Tibial nerve (tissue), 4 donors: ENCODE results near the gene OLFML3. TPM values are rescaled to one million over a fixed set of nuclear protein-coding genes. Genes with fewer than 3 reads are reported as not detected.

ENCODE experiments used
- DNase-seq, 2 donors: peaks; one replicate each; pipeline ENCODE4 v3.0.0-alpha.2; 2019; ENCODE audit warnings: low spot score in 2 of 2
- H3K27ac ChIP-seq, 4 donors: fragments of 200-600 bp; sonication (generic) in 3 of 4; one replicate each; pipeline ENCODE4 v1.5.1; 2017 to 2019; ENCODE audit warnings: mild to moderate bottlenecking in 1 of 4
- H3K27me3 ChIP-seq, 2 donors: fragments of 200-600 bp; sonication (generic) in 1 of 2; one replicate each; pipeline versions ENCODE4 v1.5.1 to v1.6.0; 2017 to 2019
- H3K36me3 ChIP-seq, 3 donors: fragments of 200-600 bp; sonication (generic); one replicate each; pipeline ENCODE4 v1.5.1; 2018 to 2019
- H3K4me1 ChIP-seq, 4 donors: fragments of 200-600 bp; sonication (generic) in 3 of 4; one replicate each; pipeline ENCODE4 v1.5.1; 2017 to 2019
- H3K4me3 ChIP-seq, 4 donors: fragments of 200-600 bp; sonication (generic) in 3 of 4; one replicate each; pipeline ENCODE4 v1.5.1; 2017 to 2019; ENCODE audit warnings: mild to moderate bottlenecking in 1 of 4, moderate library complexity in 1 of 4
- H3K9me3 ChIP-seq, 4 donors: fragments of 200-600 bp; sonication (generic) in 3 of 4; one replicate each; pipeline ENCODE4 v1.5.1; 2017 to 2019
- CTCF ChIP-seq, 5 experiments: fragments of 200-600 bp in 3 of 5; fragments of 450-650 bp in 2 of 5; sonication (generic) in 3 of 5; IDR thresholded peaks; one replicate each; pipeline ENCODE4 v1.5.1; 2016 to 2019; ENCODE audit warnings: antibody characterized with exemption in 5 of 5, mild to moderate bottlenecking in 3 of 5, moderate library complexity in 2 of 5
- EP300 ChIP-seq, 2 donors: sonication (generic); formaldehyde crosslinking; IDR thresholded peaks; one replicate each; pipeline ENCODE4 v1.6.1; 2017; ENCODE audit warnings: antibody characterized with exemption in 2 of 2, mild to moderate bottlenecking in 1 of 2
- POLR2A ChIP-seq, 2 donors: fragments of 450-650 bp; IDR thresholded peaks; one replicate each; pipeline ENCODE4 v1.6.1; 2017; ENCODE audit warnings: antibody characterized with exemption in 2 of 2, mild to moderate bottlenecking in 2 of 2, moderate library complexity in 2 of 2
- WGBS, 2 donors: methylation state at CpG; one replicate each; pipeline ENCODE4 v1.1.5; 2018; 5-methylcytosine and 5-hydroxymethylcytosine counted together
- total RNA-seq, 4 donors: library from RNA; depleted of rRNA; stranded (reverse); fragments of >200 nt; gene quantifications; one replicate each; pipeline ENCODE4 v1.1.0, GENCODE V29; 2016

OLFML3 gene
- total RNA-seq: 100 to 1,000 TPM in 1 of 4 donors, 10 to 100 TPM in 3; 19.2 to 168 (median 50.0) TPM

- H3K27me3 ChIP-seq: no peaks in the 10 kb centered on the region
- peak; percentile 88 to 98 for DNase-seq
- peak within 1 kb of the TSS in 3 of 4 donors; percentile 48 to 70 (median 66) for H3K27ac ChIP-seq
- H3K9me3 ChIP-seq: no peaks in the 10 kb centered on the region
- TF ChIP-seq EP300 (IDR thresholded peaks at IDR 0.05): peak in 1 of 2 donors; percentile 23
- TF ChIP-seq POLR2A (IDR thresholded peaks at IDR 0.05): no peak
- peak; percentile 65 to 80 (median 69) for TF ChIP-seq CTCF (IDR thresholded peaks at IDR 0.05)
- H3K36me3 ChIP-seq: peaks cover 0 to under 1% (median 0%) of the 10 kb centered on the region in 3 donors
- H3K4me1 ChIP-seq: peaks cover 0 to 93% (median 20%) of the 10 kb centered on the region in 4 donors
- WGBS, 2 donors: 9 to 10% methylated on average over 13 of the region's 13 CpGs
- H3K4me3 ChIP-seq: peak within 1 kb of the TSS; percentile 18 to 47 (median 27)
Measured at GRCh38 chr1:113978863-113979702, at the start of gene OLFML3. OLFML3 (plus strand) TSS chr1:113979474; CDS start chr1:113979517, 43 bp downstream.

GRCh38 chr1:113929750-113930498 is 49.4 kb upstream of the OLFML3 start:
- no peaks in the 10 kb centered on the region for H3K36me3 ChIP-seq
- no peak for TF ChIP-seq POLR2A (IDR thresholded peaks at IDR 0.05)
- peak in 1 of 5 experiments; percentile 24 for TF ChIP-seq CTCF (IDR thresholded peaks at IDR 0.05)
- peak in 1 of 2 donors; percentile 18 for TF ChIP-seq EP300 (IDR thresholded peaks at IDR 0.05)
- H3K27me3 ChIP-seq: no peaks in the 10 kb centered on the region
- peak overlapping the region; percentile 90 to 98 (median 94) for H3K27ac ChIP-seq
- H3K9me3 ChIP-seq: no peaks in the 10 kb centered on the region
- no peak for DNase-seq
- peak overlapping the region; percentile 90 to 97 (median 94) for H3K4me3 ChIP-seq
- WGBS, 2 donors: 0 to 1% methylated on average over 27 of the region's 64 CpGs
- H3K4me1 ChIP-seq: peaks cover 0 to 55% (median 41%) of the 10 kb centered on the region in 4 donors

GRCh38 chr1:113930499-113931161 is 48.6 kb upstream of the OLFML3 start:
- Histone ChIP-seq H3K36me3 (no peaks in the 10 kb centered on the region), H3K9me3 (no peaks in the 10 kb centered on the region), H3K4me3 (peak overlapping the region; percentile 90 to 97 (median 94)), H3K27ac (peak overlapping the region; percentile 90 to 98 (median 94)), H3K27me3 (no peaks in the 10 kb centered on the region), H3K4me1 (peaks cover 0 to 58% (median 41%) of the 10 kb centered on the region in 4 donors)
- no peak for DNase-seq
- 2% methylated on average over 8 of the region's 8 CpGs for WGBS, 2 donors
- TF ChIP-seq POLR2A (IDR thresholded peaks at IDR 0.05) (no peak), EP300 (IDR thresholded peaks at IDR 0.05) (no peak)

- 14 to 15% methylated on average over 3 of the region's 3 CpGs for WGBS, 2 donors
- H3K4me1 ChIP-seq: peaks cover 0 to 61% (median 43%) of the 10 kb centered on the region in 4 donors
Measured at GRCh38 chr1:113931451-113931851, 47.8 kb upstream of the OLFML3 start.

More at GRCh38 chr1:113931451-113931851, 47.8 kb upstream of the OLFML3 start:
- no peak for TF ChIP-seq CTCF (IDR thresholded peaks at IDR 0.05)
- Histone ChIP-seq H3K27me3 (no peaks in the 10 kb centered on the region), H3K27ac (peak overlapping the region in 3 of 4 donors; percentile 90 to 98 (median 97)), H3K4me3 (peak overlapping the region in 2 of 4 donors; percentile 14 to 90), H3K36me3 (no peaks in the 10 kb centered on the region), H3K9me3 (no peaks in the 10 kb centered on the region)
- no peak for DNase-seq
